ENCODE measurements around the gene SCNN1G. TPM values are rescaled to one million over a fixed set of nuclear protein-coding genes. Genes with fewer than 3 reads are reported as not detected.

SCNN1G gene
- total RNA-seq, 1 experiment from 2014 or later: 1.3 TPM

DNA sequence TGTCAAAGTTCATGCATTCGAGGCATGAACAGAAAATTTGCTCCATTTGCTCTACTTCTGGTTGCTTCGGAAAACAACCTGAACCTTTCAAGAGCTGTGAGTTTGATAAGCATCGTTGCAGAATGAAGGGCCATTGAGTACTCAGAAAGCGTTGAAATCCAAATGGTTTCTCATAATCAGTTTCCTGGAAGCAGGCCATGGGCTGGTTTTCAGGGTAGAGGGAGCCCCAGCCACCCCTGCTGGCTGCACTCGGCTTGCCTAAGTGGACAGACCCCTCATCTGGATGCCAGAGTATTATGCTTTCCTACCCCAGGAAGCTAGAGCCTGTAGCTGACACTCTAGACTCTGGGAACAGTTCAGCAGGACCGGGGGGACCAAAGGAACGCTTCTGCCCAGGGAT, 24.4 kb downstream of the SCNN1G start:
- ChIA-PET POLR2A (no interaction called here), CTCF (no interaction called here)
- no peak overlapping the region for H3K27ac Mint-ChIP-seq
- no peak overlapping the region for H3K4me3 Mint-ChIP-seq
- TF ChIP-seq NR1H2 (CRISPR knock-in tag; IDR thresholded peaks at IDR 0.05) (no peak), TP53 (CRISPR knock-in tag; IDR thresholded peaks at IDR 0.05) (no peak), GTF2I (CRISPR knock-in tag; conservative IDR thresholded peaks at IDR 0.05) (no peak), TEAD1 (CRISPR knock-in tag; IDR thresholded peaks at IDR 0.05) (no peak), PRRX2 (CRISPR knock-in tag; IDR thresholded peaks at IDR 0.05) (no peak)
- TF ChIP-seq, protein P1, sequence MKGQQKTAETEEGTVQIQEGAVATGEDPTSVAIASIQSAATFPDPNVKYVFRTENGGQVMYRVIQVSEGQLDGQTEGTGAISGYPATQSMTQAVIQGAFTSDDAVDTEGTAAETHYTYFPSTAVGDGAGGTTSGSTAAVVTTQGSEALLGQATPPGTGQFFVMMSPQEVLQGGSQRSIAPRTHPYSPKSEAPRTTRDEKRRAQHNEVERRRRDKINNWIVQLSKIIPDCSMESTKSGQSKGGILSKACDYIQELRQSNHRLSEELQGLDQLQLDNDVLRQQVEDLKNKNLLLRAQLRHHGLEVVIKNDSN (CRISPR knock-in tag; IDR thresholded peaks at IDR 0.05): no peak
- TF ChIP-seq, protein P2, sequence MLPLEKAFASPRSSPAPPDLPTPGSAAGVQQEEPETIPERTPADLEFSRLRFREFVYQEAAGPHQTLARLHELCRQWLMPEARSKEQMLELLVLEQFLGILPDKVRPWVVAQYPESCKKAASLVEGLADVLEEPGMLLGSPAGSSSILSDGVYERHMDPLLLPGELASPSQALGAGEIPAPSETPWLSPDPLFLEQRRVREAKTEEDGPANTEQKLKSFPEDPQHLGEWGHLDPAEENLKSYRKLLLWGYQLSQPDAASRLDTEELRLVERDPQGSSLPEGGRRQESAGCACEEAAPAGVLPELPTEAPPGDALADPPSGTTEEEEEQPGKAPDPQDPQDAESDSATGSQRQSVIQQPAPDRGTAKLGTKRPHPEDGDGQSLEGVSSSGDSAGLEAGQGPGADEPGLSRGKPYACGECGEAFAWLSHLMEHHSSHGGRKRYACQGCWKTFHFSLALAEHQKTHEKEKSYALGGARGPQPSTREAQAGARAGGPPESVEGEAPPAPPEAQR (CRISPR knock-in tag; IDR thresholded peaks at IDR 0.05): no peak
- no peaks in the 10 kb centered on the region for H3K9me3 Mint-ChIP-seq
- peaks cover 57% of the 10 kb centered on the region for H3K4me1 Mint-ChIP-seq
- H3K36me3 Mint-ChIP-seq: no peaks in the 10 kb centered on the region; the same call in 1 of the 2 replicates
- peaks cover 36% of the 10 kb centered on the region for H3K27me3 Mint-ChIP-seq (ENCODE audit: low read depth)
- no peak for DNase-seq (ENCODE audit: low spot score)
- peak; percentile 20; the same call in 1 of the 2 replicates for ATAC-seq

DNA sequence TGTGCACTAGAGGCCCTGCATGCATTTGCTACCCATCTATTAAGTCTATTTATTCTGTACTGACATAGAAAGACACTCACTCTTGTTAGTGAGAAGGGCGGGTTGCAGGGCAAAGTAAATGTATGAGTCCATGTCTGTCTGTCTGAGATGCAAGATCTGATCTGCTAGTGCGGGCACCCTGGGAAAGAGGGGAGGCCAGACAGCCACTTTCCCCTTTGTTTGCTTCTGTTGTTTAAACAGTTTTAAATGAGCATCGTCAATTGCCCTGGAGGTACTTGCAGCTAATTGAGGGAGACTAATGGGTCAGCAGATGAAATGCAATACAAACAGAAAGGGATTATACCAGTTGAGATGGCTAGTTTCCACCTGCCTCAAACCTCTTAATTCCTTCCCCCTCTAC, 24.9 kb downstream of the SCNN1G start:
- DNase-seq (ENCODE audit: low spot score): no peak
- ATAC-seq: no peak
- TF ChIP-seq PRRX2 (CRISPR knock-in tag; IDR thresholded peaks at IDR 0.05): no peak
- TF ChIP-seq TEAD4 (CRISPR knock-in tag; IDR thresholded peaks at IDR 0.05): no peak
- TF ChIP-seq ZNF317 (CRISPR knock-in tag; IDR thresholded peaks at IDR 0.05; ENCODE audit: borderline replicate concordance, low read depth): no peak
- no peak for TF ChIP-seq SMAD3 (CRISPR knock-in tag; IDR thresholded peaks at IDR 0.05; ENCODE audit: borderline replicate concordance)
- TF ChIP-seq ZNF423 (CRISPR knock-in tag; IDR thresholded peaks at IDR 0.05): no peak
- TF ChIP-seq SP1 (CRISPR knock-in tag; conservative IDR thresholded peaks at IDR 0.05): no peak
- no peak for TF ChIP-seq ATF1 (CRISPR knock-in tag; IDR thresholded peaks at IDR 0.05)
- TF ChIP-seq ZNF671 (CRISPR knock-in tag; IDR thresholded peaks at IDR 0.05): no peak
- TF ChIP-seq, protein P3, sequence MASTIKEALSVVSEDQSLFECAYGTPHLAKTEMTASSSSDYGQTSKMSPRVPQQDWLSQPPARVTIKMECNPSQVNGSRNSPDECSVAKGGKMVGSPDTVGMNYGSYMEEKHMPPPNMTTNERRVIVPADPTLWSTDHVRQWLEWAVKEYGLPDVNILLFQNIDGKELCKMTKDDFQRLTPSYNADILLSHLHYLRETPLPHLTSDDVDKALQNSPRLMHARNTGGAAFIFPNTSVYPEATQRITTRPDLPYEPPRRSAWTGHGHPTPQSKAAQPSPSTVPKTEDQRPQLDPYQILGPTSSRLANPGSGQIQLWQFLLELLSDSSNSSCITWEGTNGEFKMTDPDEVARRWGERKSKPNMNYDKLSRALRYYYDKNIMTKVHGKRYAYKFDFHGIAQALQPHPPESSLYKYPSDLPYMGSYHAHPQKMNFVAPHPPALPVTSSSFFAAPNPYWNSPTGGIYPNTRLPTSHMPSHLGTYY (CRISPR knock-in tag; IDR thresholded peaks at IDR 0.05): no peak
- no peak for TF ChIP-seq NR3C1 (CRISPR knock-in tag; conservative IDR thresholded peaks at IDR 0.05; ENCODE audit: low read depth)
- no peak for TF ChIP-seq CREM (CRISPR knock-in tag; IDR thresholded peaks at IDR 0.05)
- TF ChIP-seq, protein P4, sequence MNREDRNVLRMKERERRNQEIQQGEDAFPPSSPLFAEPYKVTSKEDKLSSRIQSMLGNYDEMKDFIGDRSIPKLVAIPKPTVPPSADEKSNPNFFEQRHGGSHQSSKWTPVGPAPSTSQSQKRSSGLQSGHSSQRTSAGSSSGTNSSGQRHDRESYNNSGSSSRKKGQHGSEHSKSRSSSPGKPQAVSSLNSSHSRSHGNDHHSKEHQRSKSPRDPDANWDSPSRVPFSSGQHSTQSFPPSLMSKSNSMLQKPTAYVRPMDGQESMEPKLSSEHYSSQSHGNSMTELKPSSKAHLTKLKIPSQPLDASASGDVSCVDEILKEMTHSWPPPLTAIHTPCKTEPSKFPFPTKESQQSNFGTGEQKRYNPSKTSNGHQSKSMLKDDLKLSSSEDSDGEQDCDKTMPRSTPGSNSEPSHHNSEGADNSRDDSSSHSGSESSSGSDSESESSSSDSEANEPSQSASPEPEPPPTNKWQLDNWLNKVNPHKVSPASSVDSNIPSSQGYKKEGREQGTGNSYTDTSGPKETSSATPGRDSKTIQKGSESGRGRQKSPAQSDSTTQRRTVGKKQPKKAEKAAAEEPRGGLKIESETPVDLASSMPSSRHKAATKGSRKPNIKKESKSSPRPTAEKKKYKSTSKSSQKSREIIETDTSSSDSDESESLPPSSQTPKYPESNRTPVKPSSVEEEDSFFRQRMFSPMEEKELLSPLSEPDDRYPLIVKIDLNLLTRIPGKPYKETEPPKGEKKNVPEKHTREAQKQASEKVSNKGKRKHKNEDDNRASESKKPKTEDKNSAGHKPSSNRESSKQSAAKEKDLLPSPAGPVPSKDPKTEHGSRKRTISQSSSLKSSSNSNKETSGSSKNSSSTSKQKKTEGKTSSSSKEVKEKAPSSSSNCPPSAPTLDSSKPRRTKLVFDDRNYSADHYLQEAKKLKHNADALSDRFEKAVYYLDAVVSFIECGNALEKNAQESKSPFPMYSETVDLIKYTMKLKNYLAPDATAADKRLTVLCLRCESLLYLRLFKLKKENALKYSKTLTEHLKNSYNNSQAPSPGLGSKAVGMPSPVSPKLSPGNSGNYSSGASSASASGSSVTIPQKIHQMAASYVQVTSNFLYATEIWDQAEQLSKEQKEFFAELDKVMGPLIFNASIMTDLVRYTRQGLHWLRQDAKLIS (CRISPR knock-in tag; IDR thresholded peaks at IDR 0.05; ENCODE audit: borderline replicate concordance): no peak
- TF ChIP-seq, protein P5, sequence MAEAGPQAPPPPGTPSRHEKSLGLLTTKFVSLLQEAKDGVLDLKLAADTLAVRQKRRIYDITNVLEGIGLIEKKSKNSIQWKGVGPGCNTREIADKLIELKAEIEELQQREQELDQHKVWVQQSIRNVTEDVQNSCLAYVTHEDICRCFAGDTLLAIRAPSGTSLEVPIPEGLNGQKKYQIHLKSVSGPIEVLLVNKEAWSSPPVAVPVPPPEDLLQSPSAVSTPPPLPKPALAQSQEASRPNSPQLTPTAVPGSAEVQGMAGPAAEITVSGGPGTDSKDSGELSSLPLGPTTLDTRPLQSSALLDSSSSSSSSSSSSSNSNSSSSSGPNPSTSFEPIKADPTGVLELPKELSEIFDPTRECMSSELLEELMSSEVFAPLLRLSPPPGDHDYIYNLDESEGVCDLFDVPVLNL (CRISPR knock-in tag; IDR thresholded peaks at IDR 0.05; ENCODE audit: borderline replicate concordance, low read depth): no peak
- TF ChIP-seq, protein P6, sequence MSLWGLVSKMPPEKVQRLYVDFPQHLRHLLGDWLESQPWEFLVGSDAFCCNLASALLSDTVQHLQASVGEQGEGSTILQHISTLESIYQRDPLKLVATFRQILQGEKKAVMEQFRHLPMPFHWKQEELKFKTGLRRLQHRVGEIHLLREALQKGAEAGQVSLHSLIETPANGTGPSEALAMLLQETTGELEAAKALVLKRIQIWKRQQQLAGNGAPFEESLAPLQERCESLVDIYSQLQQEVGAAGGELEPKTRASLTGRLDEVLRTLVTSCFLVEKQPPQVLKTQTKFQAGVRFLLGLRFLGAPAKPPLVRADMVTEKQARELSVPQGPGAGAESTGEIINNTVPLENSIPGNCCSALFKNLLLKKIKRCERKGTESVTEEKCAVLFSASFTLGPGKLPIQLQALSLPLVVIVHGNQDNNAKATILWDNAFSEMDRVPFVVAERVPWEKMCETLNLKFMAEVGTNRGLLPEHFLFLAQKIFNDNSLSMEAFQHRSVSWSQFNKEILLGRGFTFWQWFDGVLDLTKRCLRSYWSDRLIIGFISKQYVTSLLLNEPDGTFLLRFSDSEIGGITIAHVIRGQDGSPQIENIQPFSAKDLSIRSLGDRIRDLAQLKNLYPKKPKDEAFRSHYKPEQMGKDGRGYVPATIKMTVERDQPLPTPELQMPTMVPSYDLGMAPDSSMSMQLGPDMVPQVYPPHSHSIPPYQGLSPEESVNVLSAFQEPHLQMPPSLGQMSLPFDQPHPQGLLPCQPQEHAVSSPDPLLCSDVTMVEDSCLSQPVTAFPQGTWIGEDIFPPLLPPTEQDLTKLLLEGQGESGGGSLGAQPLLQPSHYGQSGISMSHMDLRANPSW (CRISPR knock-in tag; conservative IDR thresholded peaks at IDR 0.05; ENCODE audit: low read depth): no peak
- TF ChIP-seq KAT7 (CRISPR knock-in tag; IDR thresholded peaks at IDR 0.05; ENCODE audit: borderline replicate concordance): no peak
- TF ChIP-seq MXD4 (CRISPR knock-in tag; IDR thresholded peaks at IDR 0.05; ENCODE audit: borderline replicate concordance): no peak

More for the DNA sequence above, 24.9 kb downstream of the SCNN1G start:
- Mint-ChIP-seq H3K27ac (no peak overlapping the region), H3K4me1 (peaks cover 53% of the 10 kb centered on the region), H3K36me3 (no peaks in the 10 kb centered on the region; the same call in 1 of the 2 replicates), H3K9me3 (no peaks in the 10 kb centered on the region), H3K4me3 (no peak overlapping the region), H3K27me3 (ENCODE audit: low read depth) (peaks cover 33% of the 10 kb centered on the region)
- ChIA-PET CTCF (no interaction called here), POLR2A (no interaction called here)

All from WTC11 (cell line).